H4 (cell line): ENCODE results near the gene DEXI. TPM values are rescaled to one million over a fixed set of nuclear protein-coding genes. Genes with fewer than 3 reads are reported as not detected.

Source experiments
- DNase-seq: peaks from one replicate; pipeline ENCODE4 v3.0.0-alpha.2; 2015; ENCODE audit warnings: low spot score
- total RNA-seq: library from RNA; depleted of rRNA; stranded (reverse); fragments of >200 nt; shearing (Covaris generic); gene quantifications from 2 replicates; pipeline ENCODE4 v1.2.3, GENCODE V29; 2014; rRNA removed

The DEXI gene
- 39.9 and 42.0 TPM in 2 replicates for total RNA-seq

DNA sequence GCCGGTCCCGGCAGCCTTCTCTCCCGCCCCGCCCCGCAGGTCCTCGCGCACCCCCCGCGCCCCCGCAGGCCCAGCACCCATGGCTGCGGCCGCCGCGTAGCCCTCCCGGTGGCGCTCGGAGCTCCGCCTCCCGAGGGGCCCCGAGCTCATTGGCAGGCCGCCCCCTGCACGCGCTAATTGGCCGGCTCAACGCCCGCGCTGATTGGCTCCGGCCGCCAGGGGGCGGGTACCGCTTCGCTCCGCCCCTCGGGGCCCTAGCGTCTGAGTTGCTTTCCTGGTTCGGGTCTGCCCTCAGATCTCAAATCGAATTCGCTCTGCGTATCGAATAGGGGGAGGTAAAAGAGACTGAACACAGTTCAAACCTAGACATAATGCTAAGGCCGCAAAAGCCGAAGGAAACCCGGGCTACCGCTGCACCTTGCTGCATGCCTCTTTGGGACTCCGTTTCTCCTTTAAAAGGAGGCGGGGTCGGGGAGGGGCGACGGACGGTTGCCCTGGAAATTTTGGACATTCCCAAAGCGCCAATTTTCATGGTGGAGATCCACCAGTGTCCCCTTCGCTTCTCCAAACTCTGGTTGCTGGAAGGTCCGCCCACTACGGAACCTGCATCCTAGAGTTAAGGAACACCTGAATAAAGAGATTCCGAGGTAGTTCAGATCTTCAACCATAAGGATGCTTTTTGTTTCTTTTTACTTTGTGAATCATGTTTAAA, at the start of gene DEXI:
Gene DEXI (minus strand): TSS at position 117 of the 712 bp plus-strand sequence. CDS start 463 bp downstream, outside the sequence.
- DNase-seq, result peak; percentile 78

DNA sequence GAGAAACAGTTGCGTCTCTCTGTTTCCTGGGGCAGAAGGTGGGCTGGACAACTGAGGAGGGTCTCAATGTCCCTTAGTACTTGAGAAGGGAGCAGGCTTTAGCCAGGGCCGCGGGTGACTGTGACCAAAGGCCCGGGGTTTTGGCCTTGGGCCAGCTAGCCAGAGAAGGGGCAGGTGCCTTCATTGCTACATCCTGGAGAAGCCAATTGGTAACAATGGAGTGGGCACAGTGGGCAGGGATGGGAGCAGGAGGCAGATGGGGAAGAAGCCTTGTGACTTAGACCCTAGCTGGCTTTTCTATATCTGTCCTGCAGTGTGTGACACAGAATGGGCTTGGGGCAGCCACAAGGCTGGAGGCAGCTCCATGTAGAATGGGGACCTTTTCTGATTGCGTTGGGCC, 48.1 kb upstream of the DEXI start:
- DNase-seq, result no peak

DNA sequence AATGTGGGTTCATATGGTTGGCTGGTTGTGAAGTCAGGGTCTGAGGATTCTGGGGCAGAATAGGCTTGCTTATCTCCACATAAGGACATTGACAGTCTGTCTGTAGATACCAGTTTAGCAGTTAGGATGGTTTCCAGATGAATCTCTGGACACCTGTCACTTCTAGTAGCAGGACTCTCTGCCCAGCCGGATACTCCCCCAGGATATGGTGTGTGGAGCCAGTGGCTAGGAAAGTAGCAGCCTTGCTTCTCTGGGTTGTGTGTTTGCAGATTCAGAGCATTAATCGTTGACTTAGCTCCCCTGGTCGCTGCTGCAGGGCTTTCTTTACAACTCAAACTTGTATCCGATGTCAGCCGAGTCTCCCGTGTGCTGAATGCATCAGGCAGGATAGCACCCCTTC, 47.3 kb upstream of the DEXI start:
- DNase-seq, result no peak

DNA sequence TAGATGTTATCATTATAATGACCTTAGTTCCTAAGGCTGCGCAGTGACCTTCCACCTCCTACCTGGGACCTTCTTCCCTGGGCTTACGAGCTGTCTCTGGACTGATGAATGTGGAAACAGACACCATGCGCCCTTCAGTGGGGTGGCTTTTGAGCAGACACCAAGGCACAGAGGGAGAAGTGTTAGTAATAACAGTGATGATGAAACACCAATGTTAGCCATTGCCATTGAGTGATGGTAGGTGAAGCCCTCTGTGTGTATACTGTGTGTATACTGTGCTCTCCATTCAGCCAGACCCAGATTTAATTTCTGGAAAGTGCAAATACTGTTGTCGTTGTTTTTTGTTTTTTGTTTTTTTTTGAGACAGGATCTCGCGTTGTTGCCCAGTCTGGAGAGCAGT, 46.6 kb upstream of the DEXI start:
- DNase-seq, result no peak

DNA sequence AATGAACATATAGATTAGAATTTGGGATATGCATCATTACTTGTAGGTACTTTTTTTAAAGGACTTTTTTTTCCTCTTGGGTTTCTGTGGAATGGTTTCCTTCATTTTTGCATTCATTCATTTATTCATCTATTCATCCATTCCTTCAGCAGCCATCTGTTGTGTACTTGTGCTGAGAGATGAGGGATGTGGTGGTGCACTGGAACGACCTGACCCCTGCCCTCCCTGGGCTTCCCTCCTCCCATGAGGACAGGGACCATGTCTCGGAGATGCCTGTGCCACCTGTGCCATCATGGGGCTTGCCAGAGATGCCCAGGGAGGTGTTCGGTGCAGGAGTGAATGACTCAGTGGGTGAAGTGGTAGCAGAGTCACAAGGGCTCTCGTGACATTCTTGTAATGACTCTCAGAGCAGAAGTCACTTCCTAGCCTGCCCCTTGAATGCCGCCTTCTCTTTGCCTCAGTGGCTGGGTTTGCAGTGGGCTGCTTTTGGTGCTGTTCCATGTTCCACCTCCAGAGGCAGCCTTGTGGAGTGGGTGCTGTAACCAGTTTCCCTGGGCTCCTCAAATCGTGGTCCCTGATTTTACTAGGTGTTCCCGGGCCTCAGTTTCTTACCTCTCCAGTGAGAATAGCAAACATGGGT, 46.0 kb upstream of the DEXI start:
- no peak for DNase-seq

DNA sequence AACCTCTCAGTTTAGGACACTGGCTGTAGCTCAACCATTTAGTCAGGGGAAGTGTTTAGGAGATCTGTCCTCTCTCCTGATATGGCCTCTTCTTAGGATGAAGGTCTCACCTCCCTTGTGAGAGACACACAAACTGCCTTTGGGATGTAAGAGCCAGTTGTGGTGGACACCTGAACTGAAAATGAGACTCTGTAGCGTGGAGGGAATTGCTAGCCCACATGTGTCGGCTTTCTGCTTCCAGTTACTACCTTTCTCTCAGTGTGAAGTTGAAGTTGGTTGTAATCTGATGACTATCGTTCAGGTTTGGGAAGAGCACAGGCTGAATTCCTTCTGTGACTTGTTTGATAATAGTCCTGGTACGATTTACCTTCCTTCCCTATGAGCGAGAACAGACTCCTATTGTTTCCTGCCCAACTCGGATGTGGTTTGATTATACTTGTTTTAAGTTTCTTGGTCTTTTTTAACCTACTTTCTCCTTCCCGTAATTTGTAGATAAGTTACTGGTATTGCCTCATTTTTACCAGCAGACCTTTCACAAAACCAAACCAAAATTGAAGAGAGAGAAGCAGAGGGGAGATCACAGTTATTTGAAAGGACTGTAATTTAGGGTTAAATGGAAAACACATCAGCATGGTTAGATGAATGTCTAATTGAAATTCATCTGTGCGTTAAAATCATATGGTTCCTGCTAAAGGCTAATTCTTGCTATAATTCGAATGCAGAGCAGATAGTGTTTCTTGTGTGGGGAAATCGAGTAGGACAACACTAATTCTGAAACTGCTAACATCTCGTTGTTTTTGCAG, 45.3 kb upstream of the DEXI start:
- no peak for DNase-seq

DNA sequence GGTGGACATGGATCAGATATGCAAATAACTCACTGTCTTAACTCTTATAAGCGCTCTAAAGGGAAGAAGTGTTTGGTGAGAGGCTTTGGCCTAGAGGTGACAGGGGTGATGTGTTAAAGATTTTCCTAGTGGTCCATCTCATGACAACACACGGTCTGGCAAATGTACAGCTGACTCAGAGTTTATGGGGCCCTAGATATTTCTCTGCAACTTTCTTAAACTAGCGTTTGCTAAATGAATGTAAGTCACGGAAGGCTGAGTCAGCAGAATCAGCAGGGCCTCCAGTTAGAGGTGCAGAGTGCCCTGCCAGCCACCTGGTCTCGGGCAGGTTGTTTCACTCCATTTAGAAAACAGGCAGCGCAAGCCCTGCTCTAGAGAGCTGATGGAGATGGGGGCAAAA, 42.2 kb upstream of the DEXI start:
- no peak for DNase-seq

DNA sequence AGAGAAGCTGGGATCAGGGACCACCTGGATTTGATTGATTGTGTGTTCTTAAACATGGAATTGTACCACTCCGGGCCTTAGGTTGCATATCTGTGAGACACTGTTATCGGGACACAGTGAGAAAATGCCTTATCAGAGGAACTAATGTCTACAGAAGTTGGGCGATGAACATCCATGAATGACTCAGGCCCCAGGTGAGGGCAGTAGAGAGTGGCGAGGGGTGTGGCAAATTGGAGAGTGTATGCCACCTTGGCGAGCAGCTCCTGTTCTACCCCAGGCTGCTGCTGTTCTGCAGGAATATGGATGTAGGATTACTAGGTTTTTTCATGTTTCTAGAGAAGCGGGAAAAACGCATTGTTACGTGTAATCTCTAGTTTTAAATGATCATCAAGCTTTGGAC, 40.9 kb upstream of the DEXI start:
- no peak for DNase-seq

DNA sequence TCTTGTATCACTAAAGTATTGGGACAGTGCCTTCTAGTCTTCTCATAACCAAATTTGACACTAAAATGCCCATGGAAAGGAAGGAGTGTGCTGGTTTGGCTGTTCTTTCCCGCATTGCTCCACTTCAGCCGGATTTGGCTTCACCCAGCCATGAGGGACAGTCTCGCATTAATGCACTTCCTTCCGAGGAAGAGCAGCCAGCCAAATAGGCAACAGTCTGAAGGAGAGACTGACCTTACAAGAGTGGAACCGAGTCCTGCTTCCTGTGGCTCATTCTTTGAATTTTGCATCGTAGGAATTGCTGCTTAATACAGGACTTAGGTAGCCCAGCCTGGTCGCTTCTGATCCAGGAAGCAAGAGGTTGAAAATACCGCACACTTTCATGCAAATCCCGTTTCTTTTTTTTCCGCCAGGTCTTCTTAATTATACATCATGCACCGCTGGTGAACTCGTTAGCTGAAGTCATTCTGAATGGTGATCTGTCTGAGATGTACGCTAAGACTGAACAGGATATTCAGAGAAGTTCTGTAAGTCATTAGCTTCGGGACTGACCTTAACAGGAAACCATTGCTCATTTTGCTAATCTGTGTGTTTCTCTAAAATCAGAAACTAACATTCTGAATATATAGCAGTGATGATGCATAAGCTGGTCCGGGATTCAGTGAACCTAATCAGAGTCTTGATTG, 40.3 kb upstream of the DEXI start:
- no peak for DNase-seq

DNA sequence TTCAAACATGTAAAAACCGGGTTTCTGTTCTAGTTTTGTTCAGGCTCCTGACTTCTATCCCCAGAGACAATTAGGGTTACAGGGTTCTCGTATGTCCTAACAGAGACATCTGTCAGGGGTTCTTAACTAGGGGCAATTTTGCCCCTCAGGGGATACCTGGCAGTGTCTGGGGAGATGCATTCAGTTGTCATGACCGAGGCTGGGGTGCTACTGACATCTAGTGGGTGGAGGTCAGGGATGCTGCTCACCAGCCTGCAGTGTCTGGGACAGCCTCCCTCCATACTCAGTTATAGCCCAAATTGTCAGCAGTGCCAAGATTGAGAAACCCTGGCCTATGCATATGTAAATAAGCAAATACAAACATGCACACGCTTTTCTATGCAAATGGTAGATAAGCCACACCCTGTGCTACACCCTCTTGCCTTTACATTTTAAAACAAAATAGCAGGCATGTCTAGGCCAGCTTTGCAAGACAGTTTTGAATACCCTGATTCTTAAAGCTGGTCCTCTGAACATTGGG, 39.5 kb upstream of the DEXI start:
- no peak for DNase-seq

DNA sequence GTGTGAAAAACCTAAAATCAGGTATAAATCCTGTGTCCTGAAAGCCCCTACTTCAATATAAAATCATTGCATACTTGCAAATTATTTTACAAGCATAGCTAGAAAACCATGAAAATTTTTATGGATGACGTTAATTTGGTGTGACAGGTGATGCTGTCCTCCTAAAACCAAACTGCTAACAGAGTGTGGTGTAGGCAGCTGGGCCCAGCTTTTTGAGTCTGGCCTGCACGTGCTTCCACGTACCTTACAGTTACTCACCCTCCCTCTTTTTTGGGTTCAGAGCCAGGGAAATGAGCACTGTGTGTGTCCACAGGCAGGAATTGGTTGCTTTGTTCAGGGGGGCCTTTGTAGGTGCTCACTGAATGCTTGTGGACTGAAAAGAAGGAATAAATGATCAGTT, 38.5 kb upstream of the DEXI start:
- no peak for DNase-seq

DNA sequence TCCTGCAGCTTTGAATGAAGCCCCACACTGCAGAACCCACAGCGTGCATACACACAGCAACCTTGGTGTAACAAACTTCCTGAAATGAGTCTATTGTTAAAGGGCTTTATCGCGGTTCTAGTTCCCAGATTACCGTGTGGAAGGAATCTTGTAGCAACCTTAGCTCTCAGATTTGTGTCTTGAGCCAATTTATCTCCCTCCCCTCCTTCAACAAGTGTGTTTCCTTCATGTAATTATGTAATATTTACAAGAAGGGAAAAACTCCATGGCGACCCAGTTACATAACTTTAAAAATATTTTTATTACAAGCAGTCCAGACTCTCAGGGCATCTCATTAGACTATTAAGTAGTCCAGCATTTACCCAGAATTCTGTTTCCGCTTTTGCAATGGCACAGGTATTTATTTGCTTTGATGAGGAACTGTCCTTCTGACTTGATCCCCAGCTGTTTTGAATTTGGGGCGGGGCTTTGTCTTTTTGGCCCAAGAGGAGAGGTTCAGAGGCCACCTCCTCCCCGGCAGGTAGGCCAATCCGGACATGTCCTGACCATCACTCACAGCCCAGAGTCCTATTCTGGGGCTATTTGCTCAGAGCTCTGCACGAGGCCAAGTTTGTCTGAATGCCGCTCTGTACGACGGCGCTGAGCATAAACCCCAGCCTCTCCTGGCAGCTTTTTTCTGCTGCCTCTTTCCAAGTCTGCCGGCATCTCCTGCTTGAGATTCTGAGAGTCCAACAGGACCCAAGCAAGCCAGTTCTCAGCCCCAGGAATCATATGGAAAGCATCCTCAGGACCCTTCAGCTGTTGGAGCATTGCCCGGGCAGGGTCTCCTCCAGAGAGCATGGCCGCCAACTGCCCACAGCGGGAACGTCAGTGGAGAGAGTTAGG, 37.7 kb upstream of the DEXI start:
- no peak for DNase-seq

DNA sequence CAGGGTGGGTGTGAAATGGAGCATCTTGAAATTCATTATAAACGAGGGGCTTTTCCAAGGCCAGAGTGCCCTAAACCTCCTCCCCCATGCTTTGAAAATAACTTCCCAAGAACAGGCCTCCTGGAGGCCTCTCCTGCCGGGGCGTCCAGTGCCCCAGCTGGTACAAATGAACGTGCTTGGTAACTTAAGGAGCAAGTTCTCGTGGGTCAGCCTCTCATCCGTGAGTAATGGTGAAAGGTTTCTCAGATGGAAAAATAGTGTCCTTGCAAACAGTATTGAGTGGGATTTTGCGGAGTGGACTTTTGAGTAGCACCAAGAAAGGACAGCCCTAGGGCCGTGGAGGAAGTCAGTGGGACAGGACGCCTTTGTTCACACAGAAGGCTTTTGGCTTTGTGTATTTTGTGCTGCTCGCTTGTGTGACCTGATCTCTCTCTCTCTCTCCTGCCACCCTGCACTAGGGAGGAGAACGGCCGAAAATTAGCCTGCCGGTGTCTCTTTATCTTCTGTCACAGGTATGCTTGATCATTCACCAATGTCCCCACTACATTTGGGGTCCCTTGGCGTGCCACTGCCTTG, 36.7 kb upstream of the DEXI start:
- DNase-seq, result no peak

DNA sequence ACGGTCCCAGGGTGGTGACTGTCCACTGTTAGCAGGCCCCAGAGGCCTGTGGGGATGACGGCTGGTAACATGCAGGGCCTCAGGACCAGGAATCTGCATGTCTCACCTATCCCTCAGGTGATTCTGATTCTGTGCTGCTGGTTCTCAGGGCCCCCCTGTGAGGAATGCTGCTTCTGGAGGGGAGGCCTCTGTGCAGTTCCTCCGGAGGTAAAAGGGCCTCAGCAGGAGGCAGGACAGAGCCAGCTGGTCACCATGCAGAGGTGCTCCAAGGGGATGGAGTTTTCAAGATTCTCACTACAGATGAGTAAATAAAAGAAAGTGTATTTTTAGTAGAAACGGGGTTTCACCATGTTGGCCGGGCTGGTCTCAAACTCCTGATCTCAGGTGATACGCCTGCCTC, 35.9 kb upstream of the DEXI start:
- DNase-seq, result no peak

DNA sequence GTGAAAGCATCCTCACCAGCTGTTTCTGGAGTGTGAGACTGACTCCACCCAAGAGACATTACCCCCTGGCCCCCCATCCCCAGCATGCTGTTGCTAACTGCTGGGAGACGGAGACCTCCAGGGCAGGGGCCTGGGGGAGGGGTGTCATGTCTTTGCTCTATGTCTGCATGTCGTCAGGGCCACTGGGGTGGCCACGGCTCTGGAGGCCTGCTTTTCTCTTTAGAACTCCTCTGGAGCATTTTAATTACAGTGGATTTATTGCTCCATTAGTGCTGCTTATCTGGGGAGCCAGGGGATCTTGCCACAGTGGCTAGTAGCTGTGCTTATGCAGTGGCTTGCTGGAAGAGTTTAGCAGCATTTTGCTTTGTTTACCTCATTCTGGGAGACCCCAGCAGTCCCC, 34.4 kb upstream of the DEXI start:
- no peak for DNase-seq

DNA sequence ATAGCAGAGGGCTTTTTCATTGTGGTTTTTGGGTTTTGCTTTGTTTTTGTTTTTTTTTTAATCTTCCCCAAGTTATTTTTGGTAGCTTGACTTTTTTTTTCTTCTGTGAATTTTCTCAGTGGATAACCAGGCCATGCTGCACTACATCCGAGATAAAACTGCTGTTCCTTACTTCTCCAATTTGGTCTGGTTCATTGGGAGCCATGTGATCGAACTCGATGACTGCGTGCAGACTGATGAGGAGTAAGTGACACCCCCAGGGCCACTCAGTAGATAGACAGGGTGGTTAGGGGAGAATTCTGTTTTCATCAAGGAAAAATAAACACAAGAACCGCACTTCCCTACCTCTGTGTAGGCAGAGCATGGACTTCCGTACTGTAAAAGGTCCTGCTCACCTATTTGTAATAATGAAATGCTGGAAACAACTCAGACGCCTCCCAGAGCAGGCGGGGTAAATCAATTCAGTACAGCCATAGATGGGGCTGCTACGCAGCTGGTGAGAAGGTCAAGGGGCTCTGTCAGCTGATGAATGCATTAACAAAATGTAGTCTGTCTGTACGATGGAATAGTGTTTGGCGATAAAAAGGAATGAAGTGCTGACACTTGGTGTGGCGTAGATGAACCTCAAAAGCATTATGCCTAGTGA, 30.7 kb upstream of the DEXI start:
- DNase-seq, result no peak

DNA sequence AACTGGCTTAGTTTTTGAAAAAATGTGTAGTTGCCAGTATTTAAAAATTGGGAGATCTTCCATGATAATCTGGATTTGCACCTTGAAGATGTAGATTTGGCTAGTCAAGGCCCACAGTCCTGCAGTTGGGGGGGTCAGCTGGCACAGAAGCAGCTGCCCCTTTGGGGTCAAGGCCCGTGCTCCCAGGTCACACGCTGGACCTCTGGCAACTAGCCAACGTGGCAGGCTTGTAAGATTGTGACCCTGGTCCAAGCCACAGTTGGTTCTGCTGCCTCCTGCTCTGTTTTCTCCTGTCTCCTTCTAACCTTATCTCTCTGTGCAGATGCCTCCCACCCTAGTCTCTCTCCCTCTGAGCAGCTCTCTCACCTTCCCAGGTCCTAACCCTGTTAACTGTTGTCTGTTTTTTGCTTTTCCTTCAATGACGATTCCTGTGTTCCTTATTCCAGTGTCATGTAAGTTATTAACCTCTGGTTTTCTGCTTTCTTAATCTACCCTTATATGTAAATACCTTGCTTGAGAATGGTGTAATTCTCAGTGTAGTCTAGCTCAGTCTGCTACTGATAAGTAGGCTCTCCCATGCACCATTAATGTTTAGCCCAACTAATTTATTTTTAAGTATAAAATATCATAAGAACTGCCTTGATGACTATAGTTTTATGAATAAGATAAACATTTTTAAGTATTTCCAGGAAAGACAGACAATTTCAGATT, 30.0 kb upstream of the DEXI start:
- no peak for DNase-seq

DNA sequence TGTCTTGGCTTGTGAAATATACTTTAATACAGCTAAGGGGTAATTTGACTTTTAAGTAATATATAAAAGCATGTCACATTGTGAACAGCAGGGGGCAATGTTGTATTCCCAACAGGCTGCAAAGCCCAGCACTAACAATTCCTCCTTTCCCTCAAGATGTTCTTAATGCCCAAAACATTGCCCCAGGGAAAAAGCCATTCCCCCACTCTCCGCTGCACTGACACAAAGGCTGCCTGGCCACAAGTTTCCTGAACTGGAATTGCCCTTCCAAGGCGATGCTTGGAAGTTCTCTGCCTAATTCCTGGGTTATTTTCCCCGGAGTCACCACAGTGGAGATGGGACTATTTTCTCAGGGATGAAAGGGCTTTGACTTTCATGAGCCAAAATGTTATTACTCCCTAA, 29.3 kb upstream of the DEXI start:
- DNase-seq, result peak; percentile 88

DNA sequence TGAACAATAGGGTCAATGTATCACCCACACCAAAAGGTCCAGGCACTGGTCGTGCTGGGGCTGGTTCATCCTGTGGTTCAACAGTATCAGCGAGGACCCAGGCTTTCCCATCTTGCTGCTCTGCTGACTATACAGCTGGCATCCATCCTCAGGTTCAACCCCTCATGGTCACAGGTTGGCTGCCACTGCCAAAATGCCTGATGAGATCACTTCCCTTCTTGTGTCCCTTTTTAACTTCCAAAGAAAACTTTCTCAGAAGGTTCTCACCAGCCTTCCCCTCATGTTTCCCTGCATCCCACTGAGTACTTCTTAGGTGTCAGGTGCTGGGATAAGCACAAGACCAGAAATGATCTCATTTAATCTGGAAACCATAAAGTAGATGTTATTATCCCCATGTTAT, 27.8 kb upstream of the DEXI start:
- DNase-seq, result no peak

DNA sequence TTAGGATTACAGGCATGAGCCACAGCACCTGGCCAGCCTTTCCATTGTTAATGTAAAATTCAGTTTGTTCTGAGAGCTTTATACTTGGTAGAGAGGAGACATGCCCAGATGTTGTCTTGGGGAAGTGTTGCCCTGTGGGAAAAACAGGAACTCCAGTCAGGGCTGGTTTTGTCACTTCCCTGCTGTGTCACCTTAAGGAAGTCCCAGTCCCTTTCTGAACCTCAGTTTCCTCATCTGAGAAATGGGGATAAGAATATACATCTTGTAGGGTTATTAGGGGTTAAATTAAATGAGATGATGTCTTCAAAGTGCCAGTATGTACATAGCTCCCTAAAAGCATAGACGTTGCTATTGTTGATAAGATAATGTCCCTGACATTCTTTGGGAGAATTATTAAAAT, 27.3 kb upstream of the DEXI start:
- no peak for DNase-seq
